ENCODE results near the gene HOPX. TPM values are rescaled to one million over a fixed set of nuclear protein-coding genes. Genes with fewer than 3 reads are reported as not detected.

HOPX gene
- total and polyA plus RNA-seq, 2 of the 8 experiments (the other 6 are each of a cell fraction or from before 2014, with no cell fraction given) = not detected

DNA sequence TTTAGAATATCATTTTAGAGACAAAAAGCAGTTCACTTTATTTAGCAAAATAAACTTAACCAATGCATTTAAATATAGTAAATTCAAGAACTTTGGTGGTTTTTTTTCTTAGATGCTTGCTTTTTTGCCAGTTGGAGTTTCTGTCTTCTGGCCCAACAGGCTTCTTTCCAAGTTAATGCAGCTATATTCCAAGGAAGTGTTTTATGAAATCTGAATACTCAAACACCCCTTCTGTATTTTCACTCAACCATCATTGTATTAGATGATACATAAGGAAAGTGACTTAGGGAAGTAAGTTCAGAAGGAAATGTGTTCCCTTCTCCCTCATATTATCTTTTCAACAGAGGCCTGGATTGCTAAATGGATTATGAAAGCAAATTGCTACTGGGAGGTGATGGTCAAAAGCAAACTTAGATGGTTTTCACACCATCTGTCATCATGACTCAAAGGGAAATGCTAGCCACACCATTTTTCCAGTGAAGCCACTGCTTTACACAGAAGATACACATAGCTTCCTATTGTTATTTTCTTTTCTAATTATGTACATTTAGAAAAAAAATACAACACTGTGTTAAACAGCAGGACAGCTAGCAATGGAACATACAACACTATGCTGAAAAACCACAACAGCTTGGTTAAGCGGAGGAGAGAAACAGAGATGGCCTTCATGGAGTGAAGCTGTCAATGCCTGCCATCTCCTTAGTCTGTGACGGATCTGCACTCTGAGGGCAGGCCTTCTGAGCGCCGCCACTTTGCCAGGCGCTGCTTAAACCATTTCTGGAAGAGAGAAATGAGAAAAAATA is 32.9 kb downstream of the HOPX start:
- H3K79me2 ChIP-seq (ENCODE audit: control insufficient read depth in 1 of 2, insufficient read depth in 2 of 2, low read length in 2 of 2) = no peaks in the 10 kb centered on the region
- no peak overlapping the region for H2BK5ac ChIP-seq (ENCODE audit: low read depth, low read length)
- no peak overlapping the region for H3K56ac ChIP-seq (replicated peaks; ENCODE audit: insufficient read length, low read depth, low read length)
- H4K8ac ChIP-seq (ENCODE audit: extremely low read depth, insufficient read depth, low read length) = no peak overlapping the region; the same call in 1 of the 2 replicates
- no peak overlapping the region for H3K14ac ChIP-seq (ENCODE audit: insufficient read length)
- H2BK20ac ChIP-seq (ENCODE audit: low read length) = no peak overlapping the region
- H3K4me2 ChIP-seq (ENCODE audit: insufficient read depth in 1 of 2, low read depth in 2 of 2, low read length in 2 of 2) = no peak overlapping the region
- no peak overlapping the region for H2BK15ac ChIP-seq (ENCODE audit: low read length)
- H3K79me1 ChIP-seq (ENCODE audit: low read depth, low read length) = no peaks in the 10 kb centered on the region
- FAIRE-seq (no peak), DNase-seq (ENCODE audit: low read depth in 1 of 2, low spot score in 2 of 2) (no peak)
- no peak overlapping the region for H3K9ac ChIP-seq (replicated peaks in 1 of 4; ENCODE audit: extremely low read depth in 1 of 4, low read depth in 3 of 4, low read length in 3 of 4)
- 92% methylated on average over 5 of the region's 5 CpGs; no CpG with 5 or more reads in 1 of the 2 experiments for WGBS, 2 experiments (ENCODE audit: extremely low coverage in 1 of 2, insufficient coverage in 1 of 2, insufficient read length in 1 of 2, insufficient replicate concordance in 2 of 2, low coverage in 1 of 2, low lambda C conversion rate in 2 of 2, missing lambda C conversion rate in 1 of 2)
- no peaks in the 10 kb centered on the region; the same call in 1 of the 2 replicates for H3K23me2 ChIP-seq (ENCODE audit: low read depth, low read length)
- H3K36me3 ChIP-seq (ENCODE audit: control insufficient read depth in 2 of 4, insufficient read depth in 4 of 4, low read length in 3 of 4) = no peaks in the 10 kb centered on the region
- H4K20me1 ChIP-seq (replicated peaks in 1 of 2; ENCODE audit: control insufficient read depth in 1 of 2, insufficient read depth in 2 of 2, low read length in 2 of 2) = no peaks in the 10 kb centered on the region
- H4K5ac ChIP-seq (ENCODE audit: insufficient read length, low read depth, low read length) = no peak overlapping the region
- no peak overlapping the region for H3K4ac ChIP-seq (replicated peaks; ENCODE audit: insufficient read length, low read depth, low read length)
- H2AK5ac ChIP-seq (ENCODE audit: low read depth, low read length) = no peak overlapping the region
- H2BK120ac ChIP-seq (replicated peaks; ENCODE audit: low read depth, low read length) = no peak overlapping the region
- ChIA-PET CTCF (ENCODE audit: partially characterized antibody) (interaction anchor here (0.6 to 1.0 kb wide), 6 partner anchors 22 to 337 kb away, joined by 3 to 4 read pairs (median 3); no protein-coding TSS in a partner anchor), POLR2A (ENCODE audit: partially characterized antibody) (interaction anchor here (0.9 kb wide), 1 partner anchor 115 kb away, joined by 3 read pairs; no protein-coding TSS in a partner anchor)
- no peak for TF ChIP-seq JUND (IDR thresholded peaks at IDR 0.05; ENCODE audit: low read length)
- no peak for TF ChIP-seq CTBP2 (IDR thresholded peaks at IDR 0.05; ENCODE audit: borderline replicate concordance, insufficient read depth, insufficient read length, low read length)
- no peak overlapping the region for H3K4me3 ChIP-seq (ENCODE audit: extremely low read depth in 1 of 4, insufficient read depth in 2 of 4, low read depth in 3 of 4, low read length in 4 of 4)
- H3K18ac ChIP-seq (ENCODE audit: extremely low read depth, low read length) = no peak overlapping the region
- H4K91ac ChIP-seq (replicated peaks; ENCODE audit: insufficient read length, low read length) = no peak overlapping the region
- H3K23ac ChIP-seq (ENCODE audit: insufficient read length) = no peak overlapping the region
- no peaks in the 10 kb centered on the region; a peak in 1 of 7 replicates for H3K4me1 ChIP-seq (replicated peaks in 1 of 4; ENCODE audit: control insufficient read depth in 3 of 4, insufficient read depth in 4 of 4, low read length in 3 of 4)
- H3K27me3 ChIP-seq (replicated peaks in 1 of 4; ENCODE audit: control insufficient read depth in 3 of 4, extremely low read depth in 1 of 4, insufficient read depth in 3 of 4, low read length in 3 of 4) = peaks cover 0 to 4% (median under 1%) of the 10 kb centered on the region in 4 experiments; a peak in 3 of 7 replicates
- peaks cover 0 to 3% of the 10 kb centered on the region in 2 experiments; a peak in 1 of 4 replicates for H3K9me3 ChIP-seq (ENCODE audit: insufficient read depth in 2 of 2, low read depth in 1 of 2, low read length in 1 of 2)
- H2BK12ac ChIP-seq (ENCODE audit: low read depth, low read length) = no peak overlapping the region
- no peak overlapping the region for H2AFZ ChIP-seq (ENCODE audit: low read length)
- H3K27ac ChIP-seq (ENCODE audit: low read depth, low read length) = no peak overlapping the region

All from H1 (cell line).